HCT116 (cell line): ENCODE measurements around the gene OTP. TPM values are rescaled to one million over a fixed set of nuclear protein-coding genes. Genes with fewer than 3 reads are reported as not detected.

Source experiments
- ATAC-seq: fragments of 200-7000 bp; cut with Tn5 transposase; 2 replicates; pipeline ENCODE4 v1.9.1; 2020; ENCODE audit warnings: mild to moderate bottlenecking, moderate library complexity
- BruUV-seq: library from RNA; stranded (reverse); fragments of 400-500 nt; replicated peaks from 2 replicates; lab custom pipeline; 2021; lab: Mats Ljungman, UMichigan
- CTCF ChIA-PET: fragments of 300-600 bp; sonication (Branson Sonifier 250); formaldehyde crosslinking; loops from one replicate; lab custom pipeline; 2021; ENCODE audit warnings: antibody characterized with exemption; lab: Charles Lee
- POLR2A ChIA-PET: fragments of 300-600, 350-600 bp; sonication (Branson Sonifier 250); formaldehyde crosslinking; loops from one replicate; lab custom pipeline; 2021; ENCODE audit warnings: antibody characterized with exemption; lab: Charles Lee
- RAD21 ChIA-PET, 2 experiments: fragments of 300-600 bp; sonication (Branson Sonifier 250); formaldehyde crosslinking; loops; one replicate each; lab custom pipeline; 2023; ENCODE audit warnings: low total read pairs in 2 of 2; ENCODE audit not compliant: uncharacterized antibody in 2 of 2, unreplicated experiment in 2 of 2, low non-redundant PET in 1 of 2; lab: Charles Lee
- DNase-seq: peaks from one replicate; pipeline ENCODE4 v3.0.0-alpha.2; 2010; ENCODE audit warnings: low read depth, low spot score
- H2AFZ ChIP-seq: fragments of 200-600 bp; shearing (Covaris generic), sonication (generic); 2 replicates; pipeline ENCODE4 v1.6.1; 2017; ENCODE audit warnings: low read depth, mixed run types, mixed read lengths, antibody characterized with exemption, low read length; ENCODE audit not compliant: poor library complexity, severe bottlenecking
- H3K27ac ChIP-seq: 2 replicates; pipeline ENCODE4 v1.5.1; 2012; ENCODE audit warnings: low read depth, low read length
- H3K27me3 ChIP-seq: fragments of 200-600 bp; sonication (generic); 2 replicates; pipeline ENCODE4 v1.6.1; 2016; ENCODE audit warnings: mixed run types, low read length, mixed read lengths; ENCODE audit not compliant: insufficient read depth
- H3K36me3 ChIP-seq, 2 experiments: fragments of 200-500 bp in 1 of 2; fragments of 200-600 bp in 1 of 2; sonication (Bioruptor generic) in 1 of 2; sonication (generic) in 1 of 2; 2 replicates each; pipeline versions ENCODE4 v1.5.1 to v1.6.1; 2014 to 2016; ENCODE audit warnings: low read length in 2 of 2, inconsistent platforms in 1 of 2, mixed read lengths in 1 of 2, mixed run types in 1 of 2; ENCODE audit not compliant: insufficient read depth in 2 of 2, control insufficient read depth in 1 of 2
- H3K4me1 ChIP-seq, 2 experiments: fragments of 200-600 bp in 1 of 2; sonication (generic) in 1 of 2; 2 replicates each; pipeline versions ENCODE4 v1.5.1 to v1.6.1; 2012 to 2017; ENCODE audit warnings: low read length in 2 of 2, inconsistent platforms in 1 of 2, mild to moderate bottlenecking in 1 of 2, mixed read lengths in 1 of 2, mixed run types in 1 of 2, moderate library complexity in 1 of 2; ENCODE audit not compliant: insufficient read depth in 2 of 2, control insufficient read depth in 1 of 2
- H3K4me2 ChIP-seq: fragments of 200-600 bp; sonication (generic); 2 replicates; pipeline ENCODE4 v1.6.1; 2017; ENCODE audit warnings: mixed run types, low read length, mixed read lengths
- H3K4me3 ChIP-seq, 2 experiments: fragments of 200-600 bp in 1 of 2; sonication (generic) in 1 of 2; replicated peaks in 1 of 2; 2 replicates each; pipeline ENCODE4 v1.5.1; 2011 to 2016; ENCODE audit warnings: low read length in 2 of 2, control low read depth in 1 of 2, low read depth in 1 of 2, mild to moderate bottlenecking in 1 of 2, mixed read lengths in 1 of 2, mixed run types in 1 of 2
- H3K79me2 ChIP-seq: fragments of 200-600 bp; sonication (generic); 2 replicates; pipeline ENCODE4 v1.6.1; 2017; ENCODE audit warnings: mild to moderate bottlenecking, mixed run types, low read length, moderate library complexity, mixed read lengths; ENCODE audit not compliant: insufficient read depth
- H3K9ac ChIP-seq: fragments of 200-600 bp; sonication (generic); 2 replicates; pipeline ENCODE4 v1.6.1; 2016; ENCODE audit warnings: low read length, mixed read lengths
- H3K9me2 ChIP-seq: fragments of 200-600 bp; sonication (generic), shearing (Covaris generic); 2 replicates; pipeline ENCODE4 v1.6.1; 2017; ENCODE audit warnings: mixed run types, mild to moderate bottlenecking, moderate library complexity; ENCODE audit not compliant: insufficient read depth
- H3K9me3 ChIP-seq, 2 experiments: fragments of 200-500 bp in 1 of 2; fragments of 200-600 bp in 1 of 2; sonication (Bioruptor generic) in 1 of 2; sonication (generic) in 1 of 2; 2 replicates each; pipeline ENCODE4 v1.6.1; 2014 to 2017; ENCODE audit warnings: low read length in 2 of 2, mixed read lengths in 2 of 2, inconsistent platforms in 1 of 2, low read depth in 1 of 2, mild to moderate bottlenecking in 1 of 2, mixed run types in 1 of 2, moderate library complexity in 1 of 2; ENCODE audit not compliant: control insufficient read depth in 1 of 2, insufficient read depth in 1 of 2
- H4K20me1 ChIP-seq: fragments of 200-600 bp; sonication (generic), shearing (Covaris generic); 2 replicates; pipeline ENCODE4 v1.6.1; 2017; ENCODE audit warnings: mixed run types, mild to moderate bottlenecking, moderate library complexity; ENCODE audit not compliant: insufficient read depth
- JUND ChIP-seq: IDR thresholded peaks from 2 replicates; pipeline ENCODE4 v1.6.1; 2012
- POLR2AphosphoS5 ChIP-seq: IDR thresholded peaks from 2 replicates; pipeline ENCODE4 v1.6.1; 2011; ENCODE audit warnings: mild to moderate bottlenecking, low read depth, low read length, moderate library complexity
- SIN3A ChIP-seq: IDR thresholded peaks from 2 replicates; pipeline ENCODE4 v1.6.1; 2012; ENCODE audit warnings: low read depth
- SP1 ChIP-seq: IDR thresholded peaks from 2 replicates; pipeline ENCODE4 v1.6.1; 2012; ENCODE audit warnings: low read depth
- SRF ChIP-seq: IDR thresholded peaks from 2 replicates; pipeline ENCODE4 v1.6.1; 2012; ENCODE audit warnings: low read depth
- intact Hi-C: fragments of 100-400 bp; cut with micrococcal nuclease; formaldehyde crosslinking; loops from 2 replicates; pipeline ENCODE4 v1.10.0; 2022
- total RNA-seq: library from RNA; stranded (reverse); gene quantifications from one replicate; pipeline ENCODE4 v1.2.1, GENCODE V29; 2021; ENCODE audit not compliant: unreplicated experiment
- TF ChIP-seq, protein P1 (sequence below): IDR thresholded peaks from 2 replicates; pipeline ENCODE4 v1.6.1; 2011; ENCODE audit warnings: mild to moderate bottlenecking, low read length, moderate library complexity; ENCODE audit not compliant: insufficient replicate concordance; ENCODE audit errors: extremely low read depth
- TF ChIP-seq, protein P2 (sequence below): IDR thresholded peaks from 2 replicates; pipeline ENCODE4 v1.6.1; 2012; ENCODE audit warnings: low read depth

Gene OTP
- total RNA-seq, 1 experiment from 2014 or later, result 0.07 TPM

GRCh38 chr5:77607324-77607723, 31.2 kb downstream of the OTP start:
- POLR2A ChIA-PET, result no interaction called here
- CTCF ChIA-PET, result no interaction called here
- H3K4me1 ChIP-seq, result no peaks in the 10 kb centered on the region
- RAD21 ChIA-PET, result no interaction called here
- DNase-seq, result no peak
- no peak overlapping the region for H3K9ac ChIP-seq
- no peak for ATAC-seq
- no peak for TF ChIP-seq SP1
- TF ChIP-seq, all 23 proteins: peak for 0
- intact Hi-C loops, result no loop called here
- no peaks in the 10 kb centered on the region for H3K9me2 ChIP-seq
- no TSS peak for BruUV-seq
- no peaks in the 10 kb centered on the region for H3K27me3 ChIP-seq
- H3K36me3 ChIP-seq, result no peaks in the 10 kb centered on the region
- H3K27ac ChIP-seq, result no peak overlapping the region
- H4K20me1 ChIP-seq, result no peaks in the 10 kb centered on the region
- H3K79me2 ChIP-seq, result no peaks in the 10 kb centered on the region
- no peak overlapping the region for H3K4me2 ChIP-seq
- H3K9me3 ChIP-seq, result no peaks in the 10 kb centered on the region
- no peak overlapping the region for H2AFZ ChIP-seq
- H3K4me3 ChIP-seq, result no peak overlapping the region

GRCh38 chr5:77606279-77606678, 32.2 kb downstream of the OTP start:
- Histone ChIP-seq H3K27ac (no peak overlapping the region), H3K9me3 (no peaks in the 10 kb centered on the region), H3K4me2 (no peak overlapping the region), H3K9ac (no peak overlapping the region), H2AFZ (no peak overlapping the region), H3K4me1 (no peaks in the 10 kb centered on the region), H3K27me3 (no peaks in the 10 kb centered on the region), H3K9me2 (no peaks in the 10 kb centered on the region), H3K79me2 (no peaks in the 10 kb centered on the region), H3K4me3 (no peak overlapping the region), H3K36me3 (no peaks in the 10 kb centered on the region), H4K20me1 (no peaks in the 10 kb centered on the region)
- BruUV-seq, result no TSS peak
- ATAC-seq, result no peak
- no peak for DNase-seq
- RAD21 ChIA-PET, result no interaction called here
- POLR2A ChIA-PET, result no interaction called here
- TF ChIP-seq SIN3A (no peak), JUND (no peak), SRF (no peak), SP1 (no peak), POLR2AphosphoS5 (no peak)
- TF ChIP-seq, protein P1, sequence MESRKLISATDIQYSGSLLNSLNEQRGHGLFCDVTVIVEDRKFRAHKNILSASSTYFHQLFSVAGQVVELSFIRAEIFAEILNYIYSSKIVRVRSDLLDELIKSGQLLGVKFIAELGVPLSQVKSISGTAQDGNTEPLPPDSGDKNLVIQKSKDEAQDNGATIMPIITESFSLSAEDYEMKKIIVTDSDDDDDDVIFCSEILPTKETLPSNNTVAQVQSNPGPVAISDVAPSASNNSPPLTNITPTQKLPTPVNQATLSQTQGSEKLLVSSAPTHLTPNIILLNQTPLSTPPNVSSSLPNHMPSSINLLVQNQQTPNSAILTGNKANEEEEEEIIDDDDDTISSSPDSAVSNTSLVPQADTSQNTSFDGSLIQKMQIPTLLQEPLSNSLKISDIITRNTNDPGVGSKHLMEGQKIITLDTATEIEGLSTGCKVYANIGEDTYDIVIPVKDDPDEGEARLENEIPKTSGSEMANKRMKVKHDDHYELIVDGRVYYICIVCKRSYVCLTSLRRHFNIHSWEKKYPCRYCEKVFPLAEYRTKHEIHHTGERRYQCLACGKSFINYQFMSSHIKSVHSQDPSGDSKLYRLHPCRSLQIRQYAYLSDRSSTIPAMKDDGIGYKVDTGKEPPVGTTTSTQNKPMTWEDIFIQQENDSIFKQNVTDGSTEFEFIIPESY, result no peak
- TF ChIP-seq, protein P2, sequence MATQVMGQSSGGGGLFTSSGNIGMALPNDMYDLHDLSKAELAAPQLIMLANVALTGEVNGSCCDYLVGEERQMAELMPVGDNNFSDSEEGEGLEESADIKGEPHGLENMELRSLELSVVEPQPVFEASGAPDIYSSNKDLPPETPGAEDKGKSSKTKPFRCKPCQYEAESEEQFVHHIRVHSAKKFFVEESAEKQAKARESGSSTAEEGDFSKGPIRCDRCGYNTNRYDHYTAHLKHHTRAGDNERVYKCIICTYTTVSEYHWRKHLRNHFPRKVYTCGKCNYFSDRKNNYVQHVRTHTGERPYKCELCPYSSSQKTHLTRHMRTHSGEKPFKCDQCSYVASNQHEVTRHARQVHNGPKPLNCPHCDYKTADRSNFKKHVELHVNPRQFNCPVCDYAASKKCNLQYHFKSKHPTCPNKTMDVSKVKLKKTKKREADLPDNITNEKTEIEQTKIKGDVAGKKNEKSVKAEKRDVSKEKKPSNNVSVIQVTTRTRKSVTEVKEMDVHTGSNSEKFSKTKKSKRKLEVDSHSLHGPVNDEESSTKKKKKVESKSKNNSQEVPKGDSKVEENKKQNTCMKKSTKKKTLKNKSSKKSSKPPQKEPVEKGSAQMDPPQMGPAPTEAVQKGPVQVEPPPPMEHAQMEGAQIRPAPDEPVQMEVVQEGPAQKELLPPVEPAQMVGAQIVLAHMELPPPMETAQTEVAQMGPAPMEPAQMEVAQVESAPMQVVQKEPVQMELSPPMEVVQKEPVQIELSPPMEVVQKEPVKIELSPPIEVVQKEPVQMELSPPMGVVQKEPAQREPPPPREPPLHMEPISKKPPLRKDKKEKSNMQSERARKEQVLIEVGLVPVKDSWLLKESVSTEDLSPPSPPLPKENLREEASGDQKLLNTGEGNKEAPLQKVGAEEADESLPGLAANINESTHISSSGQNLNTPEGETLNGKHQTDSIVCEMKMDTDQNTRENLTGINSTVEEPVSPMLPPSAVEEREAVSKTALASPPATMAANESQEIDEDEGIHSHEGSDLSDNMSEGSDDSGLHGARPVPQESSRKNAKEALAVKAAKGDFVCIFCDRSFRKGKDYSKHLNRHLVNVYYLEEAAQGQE, result no peak
- CTCF ChIA-PET, result no interaction called here
- intact Hi-C loops, result no loop called here
